GM12878 (cell line): ENCODE data around the gene EPHB1. TPM values are rescaled to one million over a fixed set of nuclear protein-coding genes. Genes with fewer than 3 reads are reported as not detected.

ENCODE experiments used
- ATAC-seq: fragments of 200-7000 bp; cut with Tn5 transposase; 3 replicates; pipeline ENCODE4 v1.9.1; 2020; ENCODE audit warnings: mild to moderate bottlenecking, moderate library complexity
- BruUV-seq: library from RNA; stranded (reverse); fragments of 400-500 nt; replicated peaks from 2 replicates; lab custom pipeline; 2021; lab: Mats Ljungman, UMichigan
- CTCF ChIA-PET: fragments of 300-600 bp; sonication (Branson Sonifier 250); formaldehyde crosslinking; extraction: SDS; loops from one replicate; lab custom pipeline; 2021; ENCODE audit warnings: inconsistent platforms; lab: Yijun Ruan, JAX
- POLR2A ChIA-PET: fragments of 350-600 bp; formaldehyde crosslinking; extraction: SDS; loops from one replicate; lab custom pipeline; 2021; ENCODE audit warnings: inconsistent platforms; lab: Charles Lee
- RAD21 ChIA-PET: fragments of 300-600 bp; sonication (Branson Sonifier 250); formaldehyde crosslinking; loops from one replicate; lab custom pipeline; 2023; ENCODE audit warnings: antibody characterized with exemption; ENCODE audit not compliant: unreplicated experiment; lab: Charles Lee
- SMC1A ChIA-PET: fragments of 300-600 bp; sonication (Branson Sonifier 250); formaldehyde crosslinking; loops from one replicate; lab custom pipeline; 2023; ENCODE audit not compliant: unreplicated experiment, uncharacterized antibody; lab: Charles Lee
- DNase-seq: peaks from one replicate; pipeline ENCODE4 v3.0.0-alpha.2; 2011; ENCODE audit warnings: low read depth, low spot score
- FAIRE-seq: peaks from 3 replicates; lab custom pipeline; 2011; peaks lifted over from hg19 to GRCh38; lab: Jason Lieb, UNC
- H2AFZ ChIP-seq: 2 replicates; pipeline ENCODE4 v1.6.0; 2011; ENCODE audit warnings: low read depth, low read length, control low read depth; ENCODE audit not compliant: control insufficient read depth
- H3K27ac ChIP-seq: 2 replicates; pipeline ENCODE4 v1.5.1; 2011; ENCODE audit warnings: control low read depth; ENCODE audit not compliant: control insufficient read depth, insufficient read depth
- H3K27me3 ChIP-seq, 2 experiments: replicated peaks in 1 of 2; 2 replicates each; pipeline versions ENCODE4 v1.6.0 to v1.6.1; 2011; ENCODE audit warnings: low read length in 1 of 2; ENCODE audit not compliant: control insufficient read depth in 2 of 2, insufficient read depth in 2 of 2
- H3K36me3 ChIP-seq, 2 experiments: 2 replicates each; pipeline ENCODE4 v1.5.1; 2011; ENCODE audit warnings: low read length in 1 of 2; ENCODE audit not compliant: control insufficient read depth in 2 of 2, insufficient read depth in 2 of 2
- H3K4me1 ChIP-seq: 2 replicates; pipeline ENCODE4 v1.6.1; 2011; ENCODE audit warnings: mild to moderate bottlenecking, low read length, moderate library complexity, mixed read lengths; ENCODE audit not compliant: control insufficient read depth, insufficient read depth
- H3K4me2 ChIP-seq: 2 replicates; pipeline ENCODE4 v1.6.0; 2011; ENCODE audit warnings: control low read depth; ENCODE audit not compliant: control insufficient read depth, insufficient read depth
- H3K4me3 ChIP-seq: fragments of 200-600 bp; sonication (generic); 2 replicates; pipeline ENCODE4 v1.5.1; 2016
- H3K79me2 ChIP-seq: 2 replicates; pipeline ENCODE4 v1.6.0; 2011; ENCODE audit warnings: low read length; ENCODE audit not compliant: control insufficient read depth, insufficient read depth
- H3K9ac ChIP-seq: 2 replicates; pipeline ENCODE4 v1.8.0; 2011; ENCODE audit warnings: low read length, control low read depth, mixed read lengths; ENCODE audit not compliant: control insufficient read depth, insufficient read depth
- H3K9me3 ChIP-seq: replicated peaks from 3 replicates; pipeline ENCODE4 v1.5.1; 2011; ENCODE audit warnings: mild to moderate bottlenecking, low read length; ENCODE audit not compliant: control insufficient read depth, insufficient read depth
- H4K20me1 ChIP-seq: 2 replicates; pipeline ENCODE4 v1.6.0; 2011; ENCODE audit not compliant: control insufficient read depth, insufficient read depth
- EGR1 ChIP-seq, 2 experiments: IDR thresholded peaks; 1 replicate in 1 of 2; 2 replicates in 1 of 2; pipeline ENCODE4 v1.6.1; 2011 to 2012; ENCODE audit warnings: low read depth in 2 of 2, low read length in 2 of 2, borderline replicate concordance in 1 of 2, mild to moderate bottlenecking in 1 of 2, moderate library complexity in 1 of 2
- FOXK2 ChIP-seq: fragments of 450-650 bp; IDR thresholded peaks from 2 replicates; pipeline ENCODE4 v1.6.1; 2017; ENCODE audit warnings: mild to moderate bottlenecking, moderate library complexity
- IKZF2 ChIP-seq, 2 experiments: fragments of 450-650 bp; IDR thresholded peaks; 2 replicates each; pipeline ENCODE4 v1.6.1; 2017; ENCODE audit warnings: mild to moderate bottlenecking in 2 of 2, moderate library complexity in 2 of 2
- MLLT1 ChIP-seq: fragments of 450-650 bp; IDR thresholded peaks from 2 replicates; pipeline ENCODE4 v1.6.1; 2016; ENCODE audit warnings: mild to moderate bottlenecking
- NFYA ChIP-seq: IDR thresholded peaks from 2 replicates; pipeline ENCODE4 v1.6.1; 2011; ENCODE audit warnings: low read depth, mild to moderate bottlenecking, low read length, improper control_type of control experiment, borderline replicate concordance
- RAD21 ChIP-seq: IDR thresholded peaks from 2 replicates; pipeline ENCODE4 v1.6.1; 2011; ENCODE audit warnings: mild to moderate bottlenecking, low read depth, low read length, moderate library complexity; ENCODE audit not compliant: insufficient read depth
- SREBF1 ChIP-seq: IDR thresholded peaks from 2 replicates; pipeline ENCODE4 v1.6.1; 2012; ENCODE audit warnings: mild to moderate bottlenecking, low read length
- SRF ChIP-seq, 2 experiments: IDR thresholded peaks; 2 replicates each; pipeline ENCODE4 v1.6.1; 2011; ENCODE audit warnings: low read depth in 2 of 2, low read length in 2 of 2, mild to moderate bottlenecking in 1 of 2, moderate library complexity in 1 of 2
- STAT1 ChIP-seq: fragments of 450-650 bp; conservative IDR thresholded peaks from 2 replicates; pipeline ENCODE4 v1.6.1; 2014; ENCODE audit warnings: antibody characterized with exemption, mild to moderate bottlenecking
- TARDBP ChIP-seq: IDR thresholded peaks from 2 replicates; pipeline ENCODE4 v1.6.1; 2016; ENCODE audit warnings: borderline replicate concordance
- WRNIP1 ChIP-seq: IDR thresholded peaks from 2 replicates; pipeline ENCODE4 v1.6.1; 2011; ENCODE audit warnings: low read depth, low read length, improper control_type of control experiment, borderline replicate concordance
- YBX1 ChIP-seq: fragments of 450-650 bp; IDR thresholded peaks from 2 replicates; pipeline ENCODE4 v1.6.1; 2016; ENCODE audit warnings: antibody characterized with exemption
- ZBTB40 ChIP-seq: fragments of 450-650 bp; IDR thresholded peaks from 2 replicates; pipeline ENCODE4 v1.6.1; 2016; ENCODE audit warnings: mild to moderate bottlenecking, moderate library complexity, borderline replicate concordance
- ZSCAN29 ChIP-seq: fragments of 450-650 bp; IDR thresholded peaks from 2 replicates; pipeline ENCODE4 v1.6.1; 2017; ENCODE audit warnings: mild to moderate bottlenecking, moderate library complexity
- whole genome bisulfite sequencing: methylation state at CpG from one replicate; pipeline ENCODE4 v1.1.6; 2016; ENCODE audit warnings: low lambda C conversion rate; ENCODE audit not compliant: insufficient replicate concordance, insufficient coverage; ENCODE audit errors: missing lambda C conversion rate; 5-methylcytosine and 5-hydroxymethylcytosine counted together
- in situ Hi-C: fragments of 300-500 bp; cut with MboI; formaldehyde crosslinking; loops from 9 replicates; pipeline ENCODE4 v1.14.3; 2018; ENCODE audit warnings: mixed read lengths
- intact Hi-C: fragments of 100-400 bp; cut with micrococcal nuclease; formaldehyde crosslinking; loops from one replicate; pipeline ENCODE4 v1.14.2; 2022; ENCODE audit not compliant: unreplicated experiment
- polyA plus RNA-seq, 11 experiments: library from polyadenylated mRNA; depleted of rRNA in 4 of 11; unstranded in 6 of 11; stranded (reverse) in 5 of 11; fragments of >200 nt; fragmentation: Nextera tagmentation in 4 of 11; fragmentation: Illumina TruSeq in 1 of 11; extraction: Ambion mirVana in 4 of 11; extraction: Trizol in 1 of 11; gene quantifications; 1 replicate in 1 of 11; 2 replicates in 10 of 11; pipeline versions ENCODE4 v1.2.1 to v1.2.3, GENCODE V29; 2011 to 2016; ENCODE audit warnings: inconsistent platforms in 2 of 11, missing spikeins in 2 of 11, low read depth in 1 of 11
- total RNA-seq, 4 experiments: library from RNA; depleted of rRNA in 3 of 4; stranded (reverse); fragments of >200 nt in 3 of 4; fragmentation: Illumina TruSeq in 1 of 4; extraction: Trizol in 1 of 4; gene quantifications; 2 replicates each; pipeline versions ENCODE4 v1.2.1 to v1.2.3, GENCODE V29; 2013 to 2021

The EPHB1 gene
- total and polyA plus RNA-seq, 10 of the 15 experiments (the other 5 are each of a cell fraction or from before 2014, with no cell fraction given): 0.33 to 23.8 (median 1.2) TPM

- no peaks in the 10 kb centered on the region for H3K27me3 ChIP-seq
- H3K9me3 ChIP-seq: peaks cover 2% of the 10 kb centered on the region; the same call in 1 of the 3 replicates
- H3K4me2 ChIP-seq: no peak overlapping the region
- H3K4me1 ChIP-seq: peaks cover 21% of the 10 kb centered on the region
- no peak overlapping the region for H3K9ac ChIP-seq
- DNase-seq (no peak), FAIRE-seq (no peak), ATAC-seq (no peak)
- no peak overlapping the region for H3K27ac ChIP-seq
- ChIA-PET RAD21 (interaction anchor here (2.3 kb wide), 1 partner anchor 122 kb away, joined by 9 read pairs; the partner anchor contains the start of gene EPHB1), CTCF (interaction anchor here (3.4 kb wide), 1 partner anchor 12 kb away, joined by 15 read pairs; no protein-coding TSS in a partner anchor), POLR2A (interaction anchor here (2.2 kb wide), 1 partner anchor 11 kb away, joined by 9 read pairs; no protein-coding TSS in a partner anchor), SMC1A (interaction anchor here (0.9 to 4.1 kb wide), 5 partner anchors 10 to 114 kb away, joined by 3 to 47 read pairs (median 8); no protein-coding TSS in a partner anchor)
- H3K36me3 ChIP-seq: no peaks in the 10 kb centered on the region; a peak in 2 of 4 replicates
- no peak overlapping the region for H3K4me3 ChIP-seq
- H2AFZ ChIP-seq: no peak overlapping the region
- H4K20me1 ChIP-seq: no peaks in the 10 kb centered on the region
- TF ChIP-seq TARDBP (no peak), ZBTB40 (no peak), SREBF1 (no peak), IKZF2 (IDR thresholded peaks at IDR 0.05) (no peak), STAT1 (no peak), NFYA (no peak), ZSCAN29 (no peak), YBX1 (no peak), SRF (IDR thresholded peaks at IDR 0.05; ENCODE audit: low read depth in 2 of 2, low read length in 2 of 2) (no peak), EGR1 (IDR thresholded peaks at IDR 0.05; ENCODE audit: borderline replicate concordance in 1 of 2, low read depth in 2 of 2, low read length in 2 of 2) (no peak), MLLT1 (no peak), WRNIP1 (no peak), RAD21 (no peak), FOXK2 (no peak)
- intact Hi-C loops: no loop called here
- in situ Hi-C loops: no loop called here
- peaks cover 6% of the 10 kb centered on the region for H3K79me2 ChIP-seq
- BruUV-seq: no TSS peak
- 81% methylated on average over 37 of the region's 37 CpGs for WGBS
Measured at GRCh38 chr3:134916276-134916961, 121.4 kb downstream of the EPHB1 start.
